Sciatic nerve (tissue), 2 donors: ENCODE measurements around the gene ASCC3. TPM values are rescaled to one million over a fixed set of nuclear protein-coding genes. Genes with fewer than 3 reads are reported as not detected.
"Not testable (repeated sequence)": the region's sequence is repeated elsewhere in the genome, so short reads cannot be mapped to it uniquely, and the experiment has no call there.

ENCODE experiments used
- ATAC-seq: fragments of 200-7000 bp; cut with Tn5 transposase; one replicate; pipeline ENCODE4 v1.9.1; 2020; ENCODE audit warnings: mild to moderate bottlenecking, moderate library complexity
- DNase-seq: peaks from one replicate; pipeline ENCODE4 v3.0.0-alpha.2; 2020; ENCODE audit warnings: low spot score
- intact Hi-C: fragments of 100-400 bp; cut with DNase I; formaldehyde crosslinking; loops from one replicate; pipeline ENCODE4 v1.14.2; 2022
- total RNA-seq: library from RNA; stranded (reverse); fragmentation: NEBNext Ultra II Directional; extraction: Animal tissue kit (Norgen Biotek cat#: 25700); gene quantifications from one replicate; pipeline ENCODE4 v1.2.1, GENCODE V29; 2021
- donor health status: DM: no; HTN: no; CAD: no.
- donor health status: DM: no; HTN: no; CAD: no.

ASCC3 gene
- total RNA-seq, 1 donor from 2014 or later = 36.9 TPM

- intact Hi-C loops = no loop called here
- ATAC-seq (no peak), DNase-seq (no peak)
These were observed 201.0 kb downstream of the ASCC3 start for GRCh38 chr6:100680163-100680562.

DNA sequence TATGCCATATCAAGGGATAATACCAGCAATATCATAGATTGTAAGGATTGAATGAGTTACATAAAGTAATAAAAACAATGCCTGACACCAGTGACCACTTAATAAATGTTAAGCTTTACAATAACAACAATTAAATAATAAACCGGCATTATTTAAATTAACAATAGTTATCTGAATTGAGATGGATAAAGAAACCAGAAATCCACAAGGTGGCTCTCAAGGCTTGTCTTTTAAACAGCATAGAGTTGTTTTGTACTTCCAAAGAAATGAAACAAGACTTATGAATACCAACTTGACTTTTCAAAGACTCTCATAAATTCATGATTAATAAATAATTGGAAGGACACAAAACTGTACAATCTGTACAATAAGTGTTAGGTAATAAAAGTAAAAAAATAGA, 203.1 kb downstream of the ASCC3 start:
- intact Hi-C loops = no loop called here
- ATAC-seq (no peak), DNase-seq (no peak)

DNA sequence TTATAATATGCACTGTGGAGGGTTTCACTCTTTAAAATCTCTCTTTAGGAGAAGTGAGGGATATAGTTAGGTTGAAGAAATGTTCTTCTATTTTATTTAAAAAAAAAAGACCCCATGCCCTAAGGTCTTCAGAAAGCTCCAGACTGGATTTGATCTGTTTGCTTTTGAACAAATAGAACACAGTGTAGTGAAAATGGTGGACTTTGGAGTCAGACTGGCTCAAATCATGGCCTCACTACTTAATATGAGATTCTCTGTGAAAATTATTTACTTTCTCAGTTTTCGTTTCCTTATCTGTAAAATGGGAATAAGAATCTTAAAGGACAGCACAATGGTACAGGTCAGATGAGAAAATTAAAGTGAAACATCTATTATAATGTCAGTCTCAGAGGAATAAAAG, 203.9 kb downstream of the ASCC3 start:
- intact Hi-C loops = no loop called here

GRCh38 chr6:100673641-100674040, 207.5 kb downstream of the ASCC3 start:
- intact Hi-C loops = no loop called here
- DNase-seq (no peak), ATAC-seq (no peak)

More for the DNA sequence above, 203.9 kb downstream of the ASCC3 start:
- DNase-seq (no peak), ATAC-seq (no peak)

GRCh38 chr6:100671740-100672139, 209.4 kb downstream of the ASCC3 start:
- no peak for ATAC-seq
- intact Hi-C loops = no loop called here
- DNase-seq = no peak

DNA sequence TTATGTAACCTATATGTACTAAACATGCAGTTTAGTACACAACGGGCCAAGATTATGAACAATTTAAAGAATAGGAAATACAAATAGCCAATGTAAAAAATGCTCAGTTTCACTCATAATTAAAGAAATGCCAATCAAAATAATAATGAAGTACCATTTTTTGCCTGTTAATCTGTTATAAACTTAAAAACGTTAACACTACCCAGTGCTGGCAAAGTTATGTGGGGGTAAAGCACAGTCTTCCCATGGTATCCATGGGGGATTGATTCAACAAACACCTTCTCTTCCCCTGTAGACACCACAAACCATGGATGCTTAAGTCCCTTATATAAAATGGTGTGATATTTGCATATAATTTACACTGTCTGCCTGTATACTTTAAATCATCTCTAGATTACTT, 211.1 kb downstream of the ASCC3 start:
- DNase-seq (no peak), ATAC-seq (no peak)
- intact Hi-C loops = no loop called here

- DNase-seq (no peak), ATAC-seq (no peak)
- intact Hi-C loops = no loop called here
These were observed 216.1 kb downstream of the ASCC3 start for GRCh38 chr6:100665041-100665380.

DNA sequence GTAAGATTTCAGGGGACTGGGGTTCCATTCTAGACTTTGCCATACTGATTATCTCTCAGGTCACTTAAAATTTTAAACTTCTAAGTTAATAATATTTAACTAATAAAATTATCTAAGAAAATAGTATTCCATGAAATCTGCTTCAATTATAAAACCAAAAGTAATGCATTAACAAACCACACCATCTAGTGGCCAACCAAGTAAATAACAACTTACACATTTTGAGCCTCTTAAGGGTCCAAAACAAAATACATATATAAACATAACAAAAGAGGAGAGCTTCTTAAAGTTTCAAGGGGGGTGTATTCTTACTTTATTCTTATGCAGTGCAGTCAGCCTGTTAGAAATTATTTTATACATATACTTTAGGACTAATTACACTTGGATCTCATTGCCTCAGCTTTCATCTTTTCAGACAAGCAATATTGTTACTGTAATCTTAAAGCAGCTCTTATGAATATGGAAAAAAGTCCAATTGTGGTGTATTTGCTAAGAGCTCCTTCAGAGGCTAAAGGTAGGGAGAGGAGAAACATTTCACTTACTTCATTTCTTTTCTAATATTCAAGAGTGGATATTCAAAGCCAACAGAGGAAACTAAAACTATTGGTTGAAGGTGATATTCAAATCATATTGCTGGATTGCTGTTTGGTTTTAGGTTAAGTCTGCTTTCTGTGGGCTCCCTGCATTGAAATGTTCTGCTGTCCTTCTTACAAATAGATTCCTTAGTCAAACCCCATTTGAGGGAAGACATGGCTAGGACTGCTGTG, 216.7 kb downstream of the ASCC3 start:
- intact Hi-C loops = no loop called here
- DNase-seq (no peak), ATAC-seq (no peak)

GRCh38 chr6:100663219-100663863, 217.8 kb downstream of the ASCC3 start:
- ATAC-seq (no peak), DNase-seq (no peak)
- intact Hi-C loops = no loop called here

GRCh38 chr6:100662264-100662663, 218.9 kb downstream of the ASCC3 start:
- DNase-seq = no peak
- no peak for ATAC-seq
- intact Hi-C loops = no loop called here

- no peak for DNase-seq
- intact Hi-C loops = no loop called here
These were observed 222.6 kb downstream of the ASCC3 start for GRCh38 chr6:100658486-100658885.

GRCh38 chr6:100657678-100658330, 223.3 kb downstream of the ASCC3 start:
- intact Hi-C loops = no loop called here
- ATAC-seq (no peak), DNase-seq (no peak)

More at GRCh38 chr6:100658486-100658885, 222.6 kb downstream of the ASCC3 start:
- no peak for ATAC-seq

GRCh38 chr6:100641147-100641546, 240.0 kb downstream of the ASCC3 start:
- ATAC-seq, DNase-seq, intact Hi-C loops: not testable (repeated sequence)

DNA sequence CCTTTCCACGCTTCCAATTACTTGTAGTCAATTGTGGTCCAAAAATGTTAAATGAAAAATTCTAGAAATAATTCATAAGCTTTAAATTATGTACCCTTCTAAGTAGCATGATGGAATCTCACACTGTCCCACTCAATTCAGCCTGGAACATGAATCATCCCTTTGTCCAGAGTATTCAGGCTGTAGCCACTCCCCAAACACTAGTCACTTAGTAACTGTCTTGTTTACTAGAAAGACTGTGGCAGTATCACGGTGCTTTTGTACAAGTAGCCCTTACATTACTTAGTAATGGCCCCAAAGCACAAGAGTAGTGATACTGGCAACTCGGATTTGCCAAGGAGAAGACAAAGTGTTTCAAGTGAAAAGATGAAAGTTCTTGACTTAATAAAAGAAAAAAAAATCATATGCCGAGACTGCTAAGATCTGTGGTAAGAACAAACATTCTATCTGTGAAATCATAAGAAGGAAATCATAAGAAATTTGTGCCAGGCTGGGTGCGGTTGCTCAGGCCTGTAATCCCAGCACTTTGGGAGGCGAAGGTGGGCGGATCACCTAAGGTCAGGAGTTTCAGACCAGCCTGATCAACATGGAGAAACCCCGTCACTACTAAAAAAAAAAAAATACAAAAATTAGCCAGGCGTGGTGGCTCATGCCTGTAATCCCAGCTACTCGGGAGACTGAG, 247.9 kb downstream of the ASCC3 start:
- no peak for DNase-seq

DNA sequence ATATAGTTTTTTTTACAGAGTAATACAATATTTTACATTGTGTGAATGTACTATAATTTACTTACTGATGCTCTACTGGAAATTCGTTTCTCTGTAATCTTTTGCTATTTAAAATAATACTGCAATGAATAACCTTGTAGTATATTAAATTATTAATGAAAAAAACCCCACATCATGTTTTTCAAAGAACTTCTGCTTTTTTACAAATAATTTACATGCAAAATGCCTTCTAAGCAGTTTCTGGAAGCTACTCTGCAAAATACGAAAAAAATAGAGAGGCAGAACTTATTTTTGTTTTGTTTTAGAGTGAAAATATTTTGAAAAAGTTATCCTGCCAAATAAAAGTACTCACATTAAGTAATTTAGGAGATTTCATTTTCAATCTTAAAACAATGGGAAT, 250.6 kb downstream of the ASCC3 start:
- DNase-seq = no peak
- no peak for ATAC-seq
- intact Hi-C loops = no loop called here

More for the DNA sequence above, 247.9 kb downstream of the ASCC3 start:
- intact Hi-C loops = no loop called here
- ATAC-seq = peak; percentile 50

GRCh38 chr6:100627911-100628758, 253.0 kb downstream of the ASCC3 start:
- intact Hi-C loops = no loop called here
- no peak for DNase-seq
- no peak for ATAC-seq

DNA sequence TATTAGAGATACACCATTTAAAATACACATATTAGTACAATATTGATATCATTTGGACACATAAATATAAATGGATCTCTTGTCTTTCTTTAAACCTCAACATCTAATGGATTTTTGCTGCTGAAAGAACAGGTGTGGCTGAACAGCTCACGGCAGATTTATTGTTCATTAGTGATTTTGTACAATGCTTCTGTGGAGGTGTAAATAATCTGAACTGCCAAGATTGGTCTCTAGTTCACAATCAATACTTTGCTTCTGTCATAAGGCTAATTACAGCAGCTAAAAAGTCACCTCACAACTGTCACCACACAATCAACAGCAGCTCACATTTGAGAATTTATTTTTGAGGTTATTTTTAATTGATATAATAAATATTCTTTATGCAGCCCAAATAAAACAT, 254.4 kb downstream of the ASCC3 start:
- intact Hi-C loops = no loop called here
- ATAC-seq (no peak), DNase-seq (no peak)

GRCh38 chr6:100622907-100623692, 258.0 kb downstream of the ASCC3 start:
- no peak for DNase-seq
- ATAC-seq = no peak
- intact Hi-C loops = no loop called here
